ENCODE results near the gene SMIM13. TPM values are rescaled to one million over a fixed set of nuclear protein-coding genes. Genes with fewer than 3 reads are reported as not detected.
"Not testable (repeated sequence)": the region's sequence is repeated elsewhere in the genome, so short reads cannot be mapped to it uniquely, and the experiment has no call there.

Gene SMIM13
- total and polyA plus RNA-seq, 11 donors: 4.6 to 18.4 (median 12.3) TPM

GRCh38 chr6:11083491-11083890, 10.1 kb upstream of the SMIM13 start:
- H3K27me3 ChIP-seq: no peaks in the 10 kb centered on the region
- TF ChIP-seq CTCF (IDR thresholded peaks at IDR 0.05) (no peak), POLR2A (IDR thresholded peaks at IDR 0.05) (no peak)
- DNase-seq: no peak
- 72 to 80% (median 78%) methylated on average over 4 of the region's 4 CpGs for WGBS, 4 donors
- H3K36me3 ChIP-seq: no peaks in the 10 kb centered on the region
- H3K9me3 ChIP-seq: no peaks in the 10 kb centered on the region
- ATAC-seq: no peak
- H3K4me1 ChIP-seq: no peaks in the 10 kb centered on the region
- H3K4me3 ChIP-seq: no peak overlapping the region
- H3K27ac ChIP-seq: no peak overlapping the region
- intact Hi-C loops (cut with DNase I): no loop called here

- H3K4me3 ChIP-seq: no peak overlapping the region
- DNase-seq (no peak), ATAC-seq (no peak)
- TF ChIP-seq CTCF (IDR thresholded peaks at IDR 0.05): no peak
- TF ChIP-seq POLR2A (IDR thresholded peaks at IDR 0.05): no peak
- no peak overlapping the region for H3K27ac ChIP-seq
- intact Hi-C loops (cut with DNase I): no loop called here
- no peaks in the 10 kb centered on the region for H3K9me3 ChIP-seq
- H3K4me1 ChIP-seq: no peaks in the 10 kb centered on the region
- WGBS, 4 donors: 85 to 93% (median 90%) methylated on average over 5 of the region's 5 CpGs
- H3K27me3 ChIP-seq: no peaks in the 10 kb centered on the region
- H3K36me3 ChIP-seq: no peaks in the 10 kb centered on the region
Observed at GRCh38 chr6:11083956-11084355, 9.7 kb upstream of the SMIM13 start.

GRCh38 chr6:11085758-11086435, 7.7 kb upstream of the SMIM13 start:
- no peak for ATAC-seq
- Histone ChIP-seq H3K27me3 (no peaks in the 10 kb centered on the region), H3K27ac (no peak overlapping the region), H3K4me1 (no peaks in the 10 kb centered on the region), H3K36me3 (no peaks in the 10 kb centered on the region), H3K9me3 (no peaks in the 10 kb centered on the region), H3K4me3 (no peak overlapping the region)
- TF ChIP-seq POLR2A (IDR thresholded peaks at IDR 0.05) (no peak), CTCF (IDR thresholded peaks at IDR 0.05) (no peak)
- WGBS, 4 donors: 49 to 55% (median 51%) methylated on average over 3 of the region's 3 CpGs
- no peak for DNase-seq
- intact Hi-C loops (cut with DNase I): no loop called here

- H3K27ac ChIP-seq; DNase-seq; H3K4me3 ChIP-seq; H3K27me3 ChIP-seq; H3K4me1 ChIP-seq; H3K9me3 ChIP-seq; ATAC-seq; H3K36me3 ChIP-seq; intact Hi-C loops (cut with DNase I): not testable (repeated sequence)
- 90 to 95% (median 92%) methylated on average over 43 to 47 of the region's 47 CpGs for WGBS, 4 donors
Observed at GRCh38 chr6:11087141-11087812, 6.4 kb upstream of the SMIM13 start.

All from heart left ventricle (tissue), 16 donors.